Immature natural killer cell (primary cell): ENCODE results near the gene STXBP5L. TPM values are rescaled to one million over a fixed set of nuclear protein-coding genes. Genes with fewer than 3 reads are reported as not detected.

Source experiments
- DNase-seq, 3 donors: peaks; one replicate each; pipeline ENCODE4 v3.0.0; 2022; ENCODE audit warnings: mixed read lengths in 1 of 3
- H3K27ac Mint-ChIP-seq, 6 donors: one replicate each; pipeline ENCODE4 v1.8.0; 2020; ENCODE audit warnings: mixed read lengths in 6 of 6, mild to moderate bottlenecking in 5 of 6, inconsistent platforms in 4 of 6, moderate library complexity in 3 of 6
- H3K27me3 Mint-ChIP-seq, 3 donors: one replicate each; pipeline ENCODE4 v1.8.0; 2020 to 2021; ENCODE audit warnings: low read depth in 3 of 3, mild to moderate bottlenecking in 3 of 3, mixed read lengths in 3 of 3, moderate library complexity in 3 of 3, inconsistent platforms in 1 of 3
- H3K36me3 Mint-ChIP-seq, 3 donors: one replicate each; pipeline ENCODE4 v1.8.0; 2020; ENCODE audit warnings: mixed read lengths in 3 of 3, inconsistent platforms in 2 of 3, mild to moderate bottlenecking in 2 of 3
- H3K4me1 Mint-ChIP-seq, 2 donors: one replicate each; pipeline ENCODE4 v1.8.0; 2020; ENCODE audit warnings: inconsistent platforms in 2 of 2, mild to moderate bottlenecking in 2 of 2, mixed read lengths in 2 of 2, moderate library complexity in 1 of 2
- H3K4me3 Mint-ChIP-seq, 5 donors: one replicate each; pipeline ENCODE4 v1.8.0; 2020; ENCODE audit warnings: mild to moderate bottlenecking in 5 of 5, mixed read lengths in 5 of 5, inconsistent platforms in 3 of 5, moderate library complexity in 3 of 5
- H3K9me3 Mint-ChIP-seq, 6 donors: one replicate each; pipeline ENCODE4 v1.8.0; 2020; ENCODE audit warnings: mild to moderate bottlenecking in 6 of 6, mixed read lengths in 6 of 6, inconsistent platforms in 4 of 6, moderate library complexity in 3 of 6
- polyA plus RNA-seq, 3 donors: library from polyadenylated mRNA; unstranded; fragments of 300-500 nt; fragmentation: Illumina TruSeq; gene quantifications; one replicate each; pipeline ENCODE4 v1.2.3, GENCODE V29; 2021

Gene STXBP5L
- polyA plus RNA-seq, 3 donors from 2014 or later: not detected

- DNase-seq: no peak
- Mint-ChIP-seq H3K27ac (no peak overlapping the region), H3K9me3 (peaks cover 20 to 43% (median 33%) of the 10 kb centered on the region in 6 donors), H3K36me3 (no peaks in the 10 kb centered on the region), H3K27me3 (peaks cover 0 to 4% (median 0%) of the 10 kb centered on the region in 3 donors), H3K4me3 (no peak overlapping the region), H3K4me1 (no peaks in the 10 kb centered on the region)
These were observed 18.1 kb downstream of the STXBP5L start for GRCh38 chr3:120926146-120926545.

GRCh38 chr3:120928991-120929390 is 21.0 kb downstream of the STXBP5L start:
- Mint-ChIP-seq H3K4me3 (no peak overlapping the region), H3K36me3 (no peaks in the 10 kb centered on the region), H3K27ac (no peak overlapping the region), H3K9me3 (peaks cover 20 to 30% (median 28%) of the 10 kb centered on the region in 6 donors), H3K4me1 (no peaks in the 10 kb centered on the region), H3K27me3 (peaks cover 0 to 4% (median 0%) of the 10 kb centered on the region in 3 donors)
- no peak for DNase-seq

- Mint-ChIP-seq H3K4me3 (no peak overlapping the region), H3K36me3 (no peaks in the 10 kb centered on the region), H3K4me1 (no peaks in the 10 kb centered on the region), H3K27ac (no peak overlapping the region), H3K27me3 (peaks cover 0 to 1% (median 0%) of the 10 kb centered on the region in 3 donors), H3K9me3 (peaks cover 16 to 25% (median 21%) of the 10 kb centered on the region in 6 donors)
- no peak for DNase-seq
These were observed 23.6 kb downstream of the STXBP5L start for GRCh38 chr3:120931593-120931992.

GRCh38 chr3:120956143-120956542 is 48.1 kb downstream of the STXBP5L start:
- H3K27me3 Mint-ChIP-seq: no peaks in the 10 kb centered on the region
- H3K9me3 Mint-ChIP-seq: peaks cover 12 to 28% (median 16%) of the 10 kb centered on the region in 6 donors
- no peak overlapping the region for H3K27ac Mint-ChIP-seq
- DNase-seq: no peak
- no peak overlapping the region for H3K4me3 Mint-ChIP-seq
- H3K4me1 Mint-ChIP-seq: no peaks in the 10 kb centered on the region
- no peaks in the 10 kb centered on the region for H3K36me3 Mint-ChIP-seq

GRCh38 chr3:120982608-120983320 is 74.8 kb downstream of the STXBP5L start:
- no peak overlapping the region for H3K27ac Mint-ChIP-seq
- H3K27me3 Mint-ChIP-seq: peaks cover 0 to 3% (median 0%) of the 10 kb centered on the region in 3 donors
- DNase-seq: no peak
- H3K4me1 Mint-ChIP-seq: no peaks in the 10 kb centered on the region
- peaks cover 0 to 4% (median 0%) of the 10 kb centered on the region in 3 donors for H3K36me3 Mint-ChIP-seq
- no peak overlapping the region for H3K4me3 Mint-ChIP-seq
- peaks cover 17 to 60% (median 26%) of the 10 kb centered on the region in 6 donors for H3K9me3 Mint-ChIP-seq

- DNase-seq: no peak
- Mint-ChIP-seq H3K4me1 (no peaks in the 10 kb centered on the region), H3K27me3 (peaks cover 0 to 3% (median 0%) of the 10 kb centered on the region in 3 donors), H3K36me3 (peaks cover 0 to 4% (median 0%) of the 10 kb centered on the region in 3 donors), H3K27ac (no peak overlapping the region), H3K4me3 (no peak overlapping the region), H3K9me3 (peaks cover 12 to 54% (median 25%) of the 10 kb centered on the region in 6 donors)
These were observed 75.3 kb downstream of the STXBP5L start for GRCh38 chr3:120983321-120983665.

- Mint-ChIP-seq H3K9me3 (peaks cover 14 to 53% (median 27%) of the 10 kb centered on the region in 6 donors), H3K27ac (no peak overlapping the region), H3K27me3 (peaks cover 0 to 3% (median 0%) of the 10 kb centered on the region in 3 donors), H3K36me3 (peaks cover 0 to 4% (median 0%) of the 10 kb centered on the region in 3 donors), H3K4me3 (no peak overlapping the region), H3K4me1 (no peaks in the 10 kb centered on the region)
- no peak for DNase-seq
These were observed 75.8 kb downstream of the STXBP5L start for GRCh38 chr3:120983841-120984240.

- Mint-ChIP-seq H3K9me3 (peaks cover 13 to 49% (median 21%) of the 10 kb centered on the region in 6 donors), H3K4me1 (no peaks in the 10 kb centered on the region)
These were observed 77.2 kb downstream of the STXBP5L start for GRCh38 chr3:120985242-120985641.

GRCh38 chr3:120988994-120989393 is 81.0 kb downstream of the STXBP5L start:
- no peak for DNase-seq
- Mint-ChIP-seq H3K36me3 (no peaks in the 10 kb centered on the region), H3K4me3 (no peak overlapping the region), H3K27me3 (peaks cover 0 to 3% (median 0%) of the 10 kb centered on the region in 3 donors), H3K9me3 (peaks cover 8 to 31% (median 13%) of the 10 kb centered on the region in 6 donors), H3K27ac (no peak overlapping the region), H3K4me1 (no peaks in the 10 kb centered on the region)

More at GRCh38 chr3:120985242-120985641, 77.2 kb downstream of the STXBP5L start:
- Mint-ChIP-seq H3K4me3 (no peak overlapping the region), H3K36me3 (no peaks in the 10 kb centered on the region), H3K27me3 (peaks cover 0 to 3% (median 0%) of the 10 kb centered on the region in 3 donors), H3K27ac (no peak overlapping the region)
- no peak for DNase-seq

GRCh38 chr3:121018917-121019321 is 110.9 kb downstream of the STXBP5L start:
- Mint-ChIP-seq H3K4me3 (no peak overlapping the region), H3K9me3 (peaks cover 18 to 50% (median 27%) of the 10 kb centered on the region in 6 donors), H3K4me1 (no peaks in the 10 kb centered on the region), H3K36me3 (no peaks in the 10 kb centered on the region), H3K27me3 (peaks cover 0 to 4% (median 2%) of the 10 kb centered on the region in 3 donors), H3K27ac (no peak overlapping the region)
- DNase-seq: no peak

- Mint-ChIP-seq H3K27ac (no peak overlapping the region), H3K36me3 (peaks cover 0 to 4% (median 4%) of the 10 kb centered on the region in 3 donors), H3K4me1 (no peaks in the 10 kb centered on the region), H3K4me3 (no peak overlapping the region), H3K27me3 (no peaks in the 10 kb centered on the region), H3K9me3 (peaks cover 11 to 42% (median 16%) of the 10 kb centered on the region in 6 donors)
- DNase-seq: no peak
These were observed 155.6 kb downstream of the STXBP5L start for GRCh38 chr3:121063628-121064027.

- peaks cover 11 to 42% (median 15%) of the 10 kb centered on the region in 6 donors for H3K9me3 Mint-ChIP-seq
- peaks cover 0 to 4% (median 4%) of the 10 kb centered on the region in 3 donors for H3K36me3 Mint-ChIP-seq
- H3K4me1 Mint-ChIP-seq: no peaks in the 10 kb centered on the region
- H3K27me3 Mint-ChIP-seq: no peaks in the 10 kb centered on the region
- H3K4me3 Mint-ChIP-seq: no peak overlapping the region
- no peak for DNase-seq
- no peak overlapping the region for H3K27ac Mint-ChIP-seq
These were observed 156.1 kb downstream of the STXBP5L start for GRCh38 chr3:121064121-121064520.

GRCh38 chr3:121072133-121072532 is 164.1 kb downstream of the STXBP5L start:
- Mint-ChIP-seq H3K27me3 (peaks cover 0 to 4% (median 3%) of the 10 kb centered on the region in 3 donors), H3K36me3 (peaks cover 0 to 6% (median 0%) of the 10 kb centered on the region in 3 donors), H3K4me3 (no peak overlapping the region), H3K4me1 (no peaks in the 10 kb centered on the region), H3K9me3 (peaks cover 4 to 21% (median 17%) of the 10 kb centered on the region in 6 donors), H3K27ac (no peak overlapping the region)
- DNase-seq: no peak

- H3K27ac Mint-ChIP-seq: no peak overlapping the region
- H3K27me3 Mint-ChIP-seq: peaks cover 0 to 4% (median 3%) of the 10 kb centered on the region in 3 donors
- H3K4me3 Mint-ChIP-seq: no peak overlapping the region
- DNase-seq: no peak
- no peaks in the 10 kb centered on the region for H3K4me1 Mint-ChIP-seq
- H3K36me3 Mint-ChIP-seq: peaks cover 0 to 6% (median 0%) of the 10 kb centered on the region in 3 donors
- H3K9me3 Mint-ChIP-seq: peaks cover 4 to 30% (median 18%) of the 10 kb centered on the region in 6 donors
These were observed 165.0 kb downstream of the STXBP5L start for GRCh38 chr3:121073011-121073410.
